ENCODE measurements around the gene TXNDC17. TPM values are rescaled to one million over a fixed set of nuclear protein-coding genes. Genes with fewer than 3 reads are reported as not detected.
"Not testable (repeated sequence)": the region's sequence is repeated elsewhere in the genome, so short reads cannot be mapped to it uniquely, and the experiment has no call there.

The TXNDC17 gene
- total and polyA plus RNA-seq, 2 of the 13 experiments (the other 11 are each of a cell fraction or from before 2014, with no cell fraction given): 188 to 266 TPM

DNA sequence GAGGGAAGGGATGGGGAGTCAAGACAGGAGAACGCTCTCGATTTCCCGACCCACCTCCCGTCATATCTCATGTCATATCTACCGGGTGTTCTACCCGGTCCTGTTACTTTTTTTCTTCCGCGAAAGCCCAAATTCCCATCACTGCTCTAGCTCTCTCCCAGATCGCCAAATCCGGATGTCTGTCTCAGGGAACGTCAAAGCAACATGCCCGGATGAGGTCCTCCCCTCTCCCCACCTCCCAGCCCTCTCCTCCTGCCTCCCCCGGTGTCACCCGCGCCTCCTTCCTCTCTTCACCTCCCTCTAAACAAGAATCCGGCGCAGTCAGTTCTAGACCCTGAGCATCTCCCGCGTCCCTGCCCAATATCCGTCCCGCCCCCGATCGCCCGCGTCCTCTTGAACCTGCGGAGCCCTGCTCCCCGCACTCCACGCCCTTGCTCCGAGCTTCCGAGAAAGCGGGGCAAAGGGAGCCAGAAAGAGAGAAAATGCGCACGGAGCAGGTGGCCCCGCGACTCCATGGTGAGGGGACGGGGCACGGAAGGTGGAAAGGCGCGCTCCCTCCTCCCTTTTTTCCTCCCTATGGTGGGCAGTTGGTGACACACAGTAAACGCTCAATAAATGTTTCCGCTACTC, 15.0 kb downstream of the TXNDC17 start:
- in situ Hi-C loops (cut with HindIII; ENCODE audit: extremely low pct_ligation_motif_present, low pct_unique_long_range_greater_than_20kb): not testable (repeated sequence)

DNA sequence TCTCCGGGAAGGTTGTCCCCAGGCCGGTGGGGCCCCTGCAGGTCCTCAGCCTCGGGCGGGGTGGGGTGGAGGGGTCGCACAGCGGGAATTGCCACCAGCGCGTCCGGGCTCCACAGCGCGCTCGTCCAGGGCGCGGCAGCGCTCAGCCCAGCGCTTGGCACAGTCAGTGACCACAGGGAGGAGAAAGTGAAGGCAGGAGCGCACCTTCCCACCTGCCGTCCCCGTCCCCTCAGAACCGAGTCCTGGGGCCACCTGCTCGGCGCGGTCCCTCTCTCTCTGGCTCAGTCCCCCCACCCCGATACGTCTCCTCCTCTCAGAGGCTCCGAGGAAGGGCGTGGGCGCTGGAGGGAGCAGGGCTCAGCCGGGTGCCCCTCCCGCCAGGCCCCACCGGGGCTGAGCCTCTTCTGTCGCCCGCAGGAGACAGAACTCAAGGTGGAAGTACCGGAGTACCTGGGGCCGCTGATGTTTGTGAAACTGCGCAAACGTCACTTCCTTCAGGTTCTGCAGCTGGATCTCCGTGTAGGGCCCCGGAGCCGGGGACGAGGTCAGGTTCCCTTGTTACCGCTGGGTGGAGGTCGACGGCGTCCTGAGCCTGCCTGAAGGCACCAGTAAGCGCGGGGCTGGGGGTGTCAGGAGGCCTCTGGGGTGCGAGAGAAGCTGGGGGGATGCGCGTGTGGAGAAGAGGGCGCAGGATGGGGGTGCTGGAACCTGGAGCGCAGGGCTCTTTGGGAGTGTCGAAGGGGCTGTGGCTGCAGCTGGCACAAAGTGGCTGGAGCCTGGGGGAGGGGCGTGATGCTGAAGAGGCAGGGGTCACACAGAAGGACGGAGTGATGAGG, 16.2 kb downstream of the TXNDC17 start:
- H3K9me3 ChIP-seq (ENCODE audit: low read length); FAIRE-seq; POLR2A ChIA-PET; BruUV-seq (replicated peaks); H3K27ac ChIP-seq (ENCODE audit: extremely low read length, insufficient read depth, low read length); in situ Hi-C loops (cut with HindIII; ENCODE audit: extremely low pct_ligation_motif_present, low pct_unique_long_range_greater_than_20kb); H3K36me3 ChIP-seq (replicated peaks in 1 of 2; ENCODE audit: control insufficient read depth in 1 of 2, insufficient read depth in 2 of 2, low read length in 2 of 2); H3K27me3 ChIP-seq (ENCODE audit: control insufficient read depth in 1 of 2, insufficient read depth in 2 of 2, low read length in 2 of 2); H3K9ac ChIP-seq (ENCODE audit: insufficient read depth, low read depth, low read length); H2AFZ ChIP-seq (ENCODE audit: low read length); DNase-seq (ENCODE audit: low spot score); CTCF ChIA-PET (ENCODE audit: low intra/inter-chr PET ratio, low total read pairs); intact Hi-C loops (cut with micrococcal nuclease; ENCODE audit: unreplicated experiment): not testable (repeated sequence)
- TF ChIP-seq, protein P1, sequence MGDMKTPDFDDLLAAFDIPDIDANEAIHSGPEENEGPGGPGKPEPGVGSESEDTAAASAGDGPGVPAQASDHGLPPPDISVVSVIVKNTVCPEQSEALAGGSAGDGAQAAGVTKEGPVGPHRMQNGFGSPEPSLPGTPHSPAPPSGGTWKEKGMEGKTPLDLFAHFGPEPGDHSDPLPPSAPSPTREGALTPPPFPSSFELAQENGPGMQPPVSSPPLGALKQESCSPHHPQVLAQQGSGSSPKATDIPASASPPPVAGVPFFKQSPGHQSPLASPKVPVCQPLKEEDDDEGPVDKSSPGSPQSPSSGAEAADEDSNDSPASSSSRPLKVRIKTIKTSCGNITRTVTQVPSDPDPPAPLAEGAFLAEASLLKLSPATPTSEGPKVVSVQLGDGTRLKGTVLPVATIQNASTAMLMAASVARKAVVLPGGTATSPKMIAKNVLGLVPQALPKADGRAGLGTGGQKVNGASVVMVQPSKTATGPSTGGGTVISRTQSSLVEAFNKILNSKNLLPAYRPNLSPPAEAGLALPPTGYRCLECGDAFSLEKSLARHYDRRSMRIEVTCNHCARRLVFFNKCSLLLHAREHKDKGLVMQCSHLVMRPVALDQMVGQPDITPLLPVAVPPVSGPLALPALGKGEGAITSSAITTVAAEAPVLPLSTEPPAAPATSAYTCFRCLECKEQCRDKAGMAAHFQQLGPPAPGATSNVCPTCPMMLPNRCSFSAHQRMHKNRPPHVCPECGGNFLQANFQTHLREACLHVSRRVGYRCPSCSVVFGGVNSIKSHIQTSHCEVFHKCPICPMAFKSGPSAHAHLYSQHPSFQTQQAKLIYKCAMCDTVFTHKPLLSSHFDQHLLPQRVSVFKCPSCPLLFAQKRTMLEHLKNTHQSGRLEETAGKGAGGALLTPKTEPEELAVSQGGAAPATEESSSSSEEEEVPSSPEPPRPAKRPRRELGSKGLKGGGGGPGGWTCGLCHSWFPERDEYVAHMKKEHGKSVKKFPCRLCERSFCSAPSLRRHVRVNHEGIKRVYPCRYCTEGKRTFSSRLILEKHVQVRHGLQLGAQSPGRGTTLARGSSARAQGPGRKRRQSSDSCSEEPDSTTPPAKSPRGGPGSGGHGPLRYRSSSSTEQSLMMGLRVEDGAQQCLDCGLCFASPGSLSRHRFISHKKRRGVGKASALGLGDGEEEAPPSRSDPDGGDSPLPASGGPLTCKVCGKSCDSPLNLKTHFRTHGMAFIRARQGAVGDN (CRISPR knock-in tag; IDR thresholded peaks at IDR 0.05): peak; percentile 32; the same call in 1 of the 2 replicates
- TF ChIP-seq GABPA (IDR thresholded peaks at IDR 0.05; ENCODE audit: low read depth, low read length) (peak; percentile 39), GABPA (CRISPR knock-in tag; IDR thresholded peaks at IDR 0.05; ENCODE audit: low read depth) (peak; percentile 59), GABPB1 (CRISPR knock-in tag; IDR thresholded peaks at IDR 0.05) (peak; percentile 78)
- peaks cover 14% of the 10 kb centered on the region for H4K20me1 ChIP-seq (ENCODE audit: insufficient read depth, low read length)
- peaks cover 28% of the 10 kb centered on the region for H3K79me2 ChIP-seq (ENCODE audit: insufficient read depth, low read length)
- H3K4me3 ChIP-seq (replicated peaks in 1 of 3; ENCODE audit: insufficient read depth in 1 of 3, low read depth in 2 of 3, low read length in 3 of 3): peak overlapping the region in 2 of 3 experiments; percentile 28 to 39; a peak in 3 of 6 replicates
- ATAC-seq: peak; percentile 60
- H3K4me1 ChIP-seq (ENCODE audit: insufficient read depth, low read length): peaks cover 32% of the 10 kb centered on the region
- 55% methylated on average over 38 of the region's 55 CpGs for WGBS (ENCODE audit: low lambda C conversion rate)
- peak overlapping the region; percentile 47; the same call in 1 of the 2 replicates for H3K4me2 ChIP-seq (ENCODE audit: low read depth, low read length)

More for the DNA sequence above, 15.0 kb downstream of the TXNDC17 start:
- H3K36me3 ChIP-seq (replicated peaks in 1 of 2; ENCODE audit: control insufficient read depth in 1 of 2, insufficient read depth in 2 of 2, low read length in 2 of 2); H3K27me3 ChIP-seq (ENCODE audit: control insufficient read depth in 1 of 2, insufficient read depth in 2 of 2, low read length in 2 of 2); CTCF ChIA-PET (ENCODE audit: low intra/inter-chr PET ratio, low total read pairs); POLR2A ChIA-PET; H3K4me3 ChIP-seq (replicated peaks in 1 of 3; ENCODE audit: insufficient read depth in 1 of 3, low read depth in 2 of 3, low read length in 3 of 3); H3K9me3 ChIP-seq (ENCODE audit: low read length); H3K9ac ChIP-seq (ENCODE audit: insufficient read depth, low read depth, low read length); ATAC-seq; H3K27ac ChIP-seq (ENCODE audit: extremely low read length, insufficient read depth, low read length); FAIRE-seq; BruUV-seq (replicated peaks); intact Hi-C loops (cut with micrococcal nuclease; ENCODE audit: unreplicated experiment); DNase-seq (ENCODE audit: low spot score); H2AFZ ChIP-seq (ENCODE audit: low read length): not testable (repeated sequence)
- Histone ChIP-seq H3K79me2 (ENCODE audit: insufficient read depth, low read length) (peaks cover 34% of the 10 kb centered on the region), H4K20me1 (ENCODE audit: insufficient read depth, low read length) (peaks cover 14% of the 10 kb centered on the region), H3K4me1 (ENCODE audit: insufficient read depth, low read length) (peaks cover 36% of the 10 kb centered on the region), H3K4me2 (ENCODE audit: low read depth, low read length) (peak overlapping the region; percentile 18; the same call in 1 of the 2 replicates)
- TF ChIP-seq, protein P2, sequence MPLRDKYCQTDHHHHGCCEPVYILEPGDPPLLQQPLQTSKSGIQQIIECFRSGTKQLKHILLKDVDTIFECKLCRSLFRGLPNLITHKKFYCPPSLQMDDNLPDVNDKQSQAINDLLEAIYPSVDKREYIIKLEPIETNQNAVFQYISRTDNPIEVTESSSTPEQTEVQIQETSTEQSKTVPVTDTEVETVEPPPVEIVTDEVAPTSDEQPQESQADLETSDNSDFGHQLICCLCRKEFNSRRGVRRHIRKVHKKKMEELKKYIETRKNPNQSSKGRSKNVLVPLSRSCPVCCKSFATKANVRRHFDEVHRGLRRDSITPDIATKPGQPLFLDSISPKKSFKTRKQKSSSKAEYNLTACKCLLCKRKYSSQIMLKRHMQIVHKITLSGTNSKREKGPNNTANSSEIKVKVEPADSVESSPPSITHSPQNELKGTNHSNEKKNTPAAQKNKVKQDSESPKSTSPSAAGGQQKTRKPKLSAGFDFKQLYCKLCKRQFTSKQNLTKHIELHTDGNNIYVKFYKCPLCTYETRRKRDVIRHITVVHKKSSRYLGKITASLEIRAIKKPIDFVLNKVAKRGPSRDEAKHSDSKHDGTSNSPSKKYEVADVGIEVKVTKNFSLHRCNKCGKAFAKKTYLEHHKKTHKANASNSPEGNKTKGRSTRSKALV (CRISPR knock-in tag; IDR thresholded peaks at IDR 0.05): 0 out of 2 replicates have a peak, but pooled peaks have one; percentile 17
- WGBS (ENCODE audit: low lambda C conversion rate): 82% methylated on average over 41 of the region's 41 CpGs

All from HepG2 (cell line).